Hepatocyte (in vitro differentiated cells): ENCODE measurements around the gene CNOT10.
A peak's percentile ranks its signal among the peaks of the same experiment; 100 is the strongest.

Experiments used
- CTCF ChIP-seq: fragments of 200-600 bp; sonication (generic); IDR thresholded peaks from 2 replicates; pipeline ENCODE4 v1.5.1; 2016; ENCODE audit warnings: antibody characterized with exemption, mild to moderate bottlenecking; ENCODE audit not compliant: poor library complexity
- EZH2 ChIP-seq: fragments of 200-600 bp; sonication (generic); IDR thresholded peaks from 2 replicates; pipeline ENCODE4 v1.6.1; 2016; ENCODE audit warnings: antibody characterized with exemption, mild to moderate bottlenecking, borderline replicate concordance
- EZH2phosphoT487 ChIP-seq: fragments of 200-600 bp; sonication (generic); IDR thresholded peaks from one replicate; pipeline ENCODE4 v1.6.1; 2018; ENCODE audit warnings: antibody characterized with exemption, mild to moderate bottlenecking, low read depth, moderate library complexity; ENCODE audit not compliant: unreplicated experiment, severe bottlenecking

GRCh38 chr3:32781211-32781968 is 96.4 kb downstream of the CNOT10 start:
- TF ChIP-seq CTCF (peak; percentile 83), EZH2 (no peak), EZH2phosphoT487 (no peak)
